ENCODE measurements around the gene GAL.

- no peak for TF ChIP-seq CTCF (IDR thresholded peaks at IDR 0.05)
- TF ChIP-seq POLR2AphosphoS5 (IDR thresholded peaks at IDR 0.05): no peak
- no peak for TF ChIP-seq POLR2A (IDR thresholded peaks at IDR 0.05)
Measured at GRCh38 chr11:68683536-68684384, 584 bp upstream of the GAL start.
